Stimulated activated CD4-positive, alpha-beta T cell treated with anti-CD3 and anti-CD28 coated beads, TNF-alpha, amount 100 ng/mL, for 1 hour (primary cell): Measurements from ENCODE around the gene SNRPA.

Experiments
- DNase-seq, 3 donors: peaks; one replicate each; pipeline ENCODE4 v3.0.0-alpha.2; 2020; ENCODE audit warnings: low read depth in 3 of 3, low spot score in 1 of 3

SNRPA gene

GRCh38 chr19:40750874-40751537 lies at the start of gene SNRPA:
SNRPA (plus strand) TSS chr19:40751203; CDS start chr19:40751409, 206 bp downstream.
- DNase-seq, result peak; percentile 84 to 88 (median 85)

DNA sequence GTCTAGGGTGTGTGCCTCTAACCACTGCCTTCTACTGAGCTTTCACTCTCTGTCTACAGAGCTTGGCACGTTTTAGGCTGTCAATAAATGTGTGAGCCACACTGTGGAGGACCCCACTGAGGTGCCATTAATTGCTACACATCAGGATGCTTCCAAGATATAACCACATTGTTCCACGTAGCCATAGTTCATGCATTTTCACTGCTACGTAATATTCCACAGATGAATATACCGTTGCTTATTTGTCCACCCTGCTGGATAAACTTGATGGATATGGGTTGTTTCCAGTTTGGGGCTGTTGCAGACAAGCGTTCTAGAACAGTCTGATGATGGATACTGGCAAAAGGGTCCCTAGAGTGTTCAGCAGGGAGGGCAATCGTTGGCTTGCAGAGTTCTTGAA lies 49.2 kb upstream of the SNRPA start:
- DNase-seq, result no peak

DNA sequence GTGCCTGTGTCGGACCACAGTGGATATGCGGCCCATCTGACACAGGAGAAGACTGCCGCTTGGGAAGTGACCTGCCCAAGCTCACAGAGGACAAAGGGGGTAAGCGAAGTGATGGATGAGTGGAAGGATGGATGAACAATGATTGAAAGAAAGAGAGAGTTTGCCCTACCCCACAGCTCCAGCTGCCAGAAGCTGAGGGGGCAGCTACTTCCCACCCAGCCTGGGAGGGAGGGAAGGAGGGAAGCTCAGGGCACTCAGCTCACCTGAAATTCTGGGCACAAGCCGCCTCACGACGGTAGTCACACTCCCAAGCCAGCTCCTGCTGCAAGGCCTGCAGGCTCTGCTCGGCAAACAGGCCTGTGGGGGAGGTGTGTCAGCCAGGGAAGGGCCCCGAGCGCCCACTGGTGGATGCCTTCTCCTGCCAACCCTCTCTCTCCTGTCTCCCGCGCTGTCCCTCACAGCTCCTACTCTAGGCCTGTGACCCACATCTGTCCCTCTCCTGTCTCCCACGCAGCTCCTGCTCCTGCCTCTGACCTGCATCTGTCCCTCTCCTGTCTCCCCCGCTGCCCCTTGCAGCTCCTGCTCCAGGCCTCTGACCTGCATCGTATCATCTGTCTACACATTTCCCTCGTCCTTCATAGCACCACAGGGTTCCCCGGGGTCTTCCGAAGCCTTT lies 48.5 kb upstream of the SNRPA start:
- no peak for DNase-seq

DNA sequence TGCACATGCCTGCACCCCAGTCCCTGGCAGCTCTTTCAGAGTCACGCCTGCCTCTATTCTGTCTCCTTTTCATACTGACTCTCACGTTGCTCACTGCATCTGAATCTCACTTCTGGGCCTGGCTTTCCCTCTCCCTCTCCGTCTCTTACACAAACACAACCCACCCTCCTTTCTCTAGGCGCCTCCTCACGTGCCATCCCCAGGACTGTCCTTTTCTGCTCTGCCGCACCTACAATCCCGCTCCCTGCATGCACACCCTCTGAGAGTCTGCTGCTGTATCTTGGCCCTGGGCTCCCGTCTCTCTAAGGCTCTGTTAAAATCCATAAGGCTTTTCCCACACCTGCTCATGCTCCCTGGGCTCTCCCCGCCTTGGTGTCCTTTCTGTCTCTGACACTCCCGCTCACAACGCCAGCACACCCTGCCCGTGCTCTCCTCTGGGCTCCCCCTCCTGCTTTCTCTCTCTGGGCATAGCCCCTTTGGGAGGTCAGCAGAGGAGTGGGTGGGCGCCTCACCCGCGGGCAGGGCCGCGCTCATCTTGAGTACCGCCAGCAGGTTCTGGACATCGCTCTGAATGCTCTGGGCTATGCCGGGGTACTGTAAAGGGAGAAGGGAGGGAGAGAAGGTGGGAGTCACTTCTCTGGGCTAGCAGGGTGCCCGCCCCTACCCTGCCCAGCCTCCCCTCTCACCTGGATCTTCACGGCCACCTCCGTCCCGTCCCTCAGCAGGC lies 47.8 kb upstream of the SNRPA start:
- DNase-seq, result no peak

DNA sequence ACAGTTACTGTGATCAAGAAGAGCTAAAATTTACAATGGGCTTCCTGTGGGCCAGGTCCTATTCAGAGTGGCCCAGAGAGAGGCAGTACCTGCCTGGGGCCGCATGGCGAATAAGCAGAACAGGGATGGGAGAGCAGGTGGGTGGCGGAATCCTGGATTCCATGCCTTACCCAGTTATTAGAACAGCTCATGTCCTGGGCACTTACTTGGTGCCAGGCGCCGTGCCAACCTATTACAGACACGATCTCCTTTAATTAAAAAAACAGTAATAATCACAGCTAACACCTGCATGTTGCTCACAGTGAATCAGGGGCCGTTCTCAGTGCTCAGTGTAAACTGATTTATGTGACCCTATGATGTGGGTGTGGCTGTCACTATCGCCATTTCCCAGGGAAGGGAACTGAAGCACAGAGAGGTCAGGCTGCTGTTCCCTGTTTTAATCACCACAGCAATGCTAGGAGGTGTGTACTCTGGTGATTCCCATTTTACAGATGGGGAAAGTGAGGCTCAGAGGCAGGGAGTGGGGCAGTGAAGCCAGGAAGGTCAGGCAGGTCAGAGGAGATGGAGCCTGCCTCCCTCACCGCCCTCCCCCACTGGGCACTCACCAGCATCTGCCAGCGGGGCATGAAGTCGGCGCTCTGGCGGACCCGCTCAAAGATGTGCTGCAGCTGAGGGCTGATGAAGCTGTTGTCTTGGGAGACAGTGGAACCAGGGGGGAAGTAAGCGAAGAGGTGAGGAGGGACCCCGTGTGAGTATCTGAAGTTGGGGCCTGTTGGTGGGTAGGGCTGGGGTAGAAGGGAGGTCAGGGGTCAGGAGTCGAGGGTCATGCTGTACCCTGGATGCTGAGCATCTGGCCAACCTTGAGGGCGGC lies 46.3 kb upstream of the SNRPA start:
- DNase-seq, result no peak

GRCh38 chr19:40705362-40705651 lies 45.7 kb upstream of the SNRPA start:
- no peak for DNase-seq

GRCh38 chr19:40705950-40706619 lies 44.9 kb upstream of the SNRPA start:
- DNase-seq, result no peak

- no peak for DNase-seq
Measured at GRCh38 chr19:40707615-40708014, 43.4 kb upstream of the SNRPA start.

GRCh38 chr19:40709817-40710216 lies 41.2 kb upstream of the SNRPA start:
- DNase-seq, result no peak

- DNase-seq, result no peak
Measured at GRCh38 chr19:40713939-40714338, 37.1 kb upstream of the SNRPA start.

DNA sequence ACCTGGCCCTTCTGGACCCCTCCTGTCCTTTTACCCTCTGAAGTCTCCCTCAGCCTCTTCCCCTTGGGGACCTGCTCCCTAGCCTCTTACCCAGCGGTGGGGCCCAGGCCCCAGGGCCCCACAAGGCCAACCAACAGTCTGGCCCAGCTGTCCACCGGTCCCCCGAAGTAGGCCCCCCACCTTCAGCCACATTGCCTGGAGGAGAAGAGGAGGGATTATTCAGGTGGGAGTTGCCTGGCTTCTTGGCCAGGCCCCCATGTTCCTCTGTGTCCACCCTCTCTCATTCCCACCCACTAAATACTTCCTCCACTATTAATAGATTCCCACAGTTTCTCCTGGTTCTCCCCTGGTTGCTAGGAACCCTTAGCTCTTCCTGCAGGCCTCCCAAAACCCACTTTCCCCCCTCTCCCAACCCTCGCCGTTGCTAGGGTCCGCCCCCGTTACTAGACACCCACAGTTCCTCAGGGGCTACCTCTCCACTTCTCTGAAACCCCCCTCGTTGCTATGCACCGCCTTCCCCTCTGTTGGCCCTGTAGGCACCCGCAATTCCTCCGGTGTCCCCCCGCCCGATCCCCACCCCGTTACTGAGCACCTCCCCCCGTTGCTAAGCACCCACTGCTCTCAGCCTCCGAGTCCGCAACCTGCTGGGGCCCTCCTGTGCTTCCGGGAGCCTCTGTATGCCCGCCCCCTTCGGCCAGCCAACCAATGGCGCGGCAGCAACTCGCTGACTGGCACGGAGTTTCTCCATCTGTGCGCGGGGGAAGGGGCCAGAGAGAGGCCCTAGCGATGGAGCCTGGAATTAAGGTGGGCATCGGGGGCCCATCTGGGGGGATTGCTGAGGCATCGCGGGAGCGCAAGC lies 36.3 kb upstream of the SNRPA start:
- DNase-seq, result peak; percentile 77 to 89 (median 83)

GRCh38 chr19:40716031-40716481 lies 34.9 kb upstream of the SNRPA start:
- DNase-seq, result peak; percentile 48 to 49 (median 48)

DNA sequence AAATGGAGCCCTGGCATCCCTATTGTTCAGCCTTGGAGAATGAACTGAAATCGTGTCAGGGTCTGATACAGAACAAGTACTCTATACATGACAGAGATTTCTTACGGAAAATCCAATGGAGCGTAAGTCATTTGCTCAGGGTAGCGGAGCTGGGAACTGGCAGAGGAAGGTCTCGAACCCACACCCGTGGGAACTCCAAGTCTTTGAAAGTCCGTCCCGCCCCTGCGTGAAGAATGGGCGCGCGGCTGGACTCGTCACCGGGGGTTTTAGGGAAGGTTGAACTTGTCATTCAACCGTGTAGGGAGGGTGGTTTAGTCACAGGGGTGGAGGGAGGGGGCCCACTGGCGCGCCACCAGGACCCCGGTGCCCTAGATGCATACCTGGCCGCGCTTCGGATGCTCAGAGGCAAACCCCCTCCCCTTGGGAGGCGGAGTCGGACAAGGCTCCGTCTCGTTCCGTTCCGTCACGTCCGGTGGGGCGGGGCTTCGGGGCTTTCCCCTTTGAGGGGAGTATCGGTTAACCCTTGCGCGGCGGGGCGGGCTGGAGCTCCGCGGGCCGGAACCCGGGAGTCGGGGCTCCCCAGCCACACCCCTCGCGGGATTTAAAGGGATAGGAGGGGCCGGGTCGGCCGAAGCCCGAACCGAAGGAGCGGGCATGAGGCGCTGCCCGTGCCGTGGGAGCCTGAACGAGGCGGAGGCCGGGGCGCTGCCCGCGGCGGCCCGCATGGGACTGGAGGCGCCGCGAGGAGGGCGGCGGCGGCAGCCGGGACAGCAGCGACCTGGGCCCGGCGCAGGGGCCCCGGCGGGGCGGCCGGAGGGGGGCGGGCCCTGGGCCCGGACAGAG lies 34.3 kb upstream of the SNRPA start, which contains the start of the genes COQ8B and ITPKC:
COQ8B (minus strand) TSS at position 405 of the 843 bp plus-strand sequence. CDS start 2,254 bp downstream, outside the sequence.
ITPKC (plus strand) TSS at position 631 of the 843 bp plus-strand sequence; CDS start at position 655, 24 bp downstream.
- peak; percentile 98 to 100 (median 99) for DNase-seq

DNA sequence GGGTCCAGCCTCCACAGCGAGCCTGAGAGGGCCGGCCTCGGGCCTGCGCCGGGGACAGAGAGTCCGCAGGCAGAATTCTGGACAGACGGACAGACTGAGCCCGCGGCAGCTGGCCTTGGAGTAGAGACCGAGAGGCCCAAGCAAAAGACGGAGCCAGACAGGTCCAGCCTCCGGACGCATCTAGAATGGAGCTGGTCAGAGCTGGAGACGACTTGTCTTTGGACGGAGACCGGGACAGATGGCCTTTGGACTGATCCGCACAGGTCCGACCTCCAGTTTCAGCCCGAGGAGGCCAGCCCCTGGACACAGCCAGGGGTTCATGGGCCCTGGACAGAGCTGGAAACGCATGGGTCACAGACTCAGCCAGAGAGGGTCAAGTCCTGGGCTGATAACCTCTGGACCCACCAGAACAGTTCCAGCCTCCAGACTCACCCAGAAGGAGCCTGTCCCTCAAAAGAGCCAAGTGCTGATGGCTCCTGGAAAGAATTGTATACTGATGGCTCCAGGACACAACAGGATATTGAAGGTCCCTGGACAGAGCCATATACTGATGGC lies 33.6 kb upstream of the SNRPA start:
- DNase-seq, result no peak

DNA sequence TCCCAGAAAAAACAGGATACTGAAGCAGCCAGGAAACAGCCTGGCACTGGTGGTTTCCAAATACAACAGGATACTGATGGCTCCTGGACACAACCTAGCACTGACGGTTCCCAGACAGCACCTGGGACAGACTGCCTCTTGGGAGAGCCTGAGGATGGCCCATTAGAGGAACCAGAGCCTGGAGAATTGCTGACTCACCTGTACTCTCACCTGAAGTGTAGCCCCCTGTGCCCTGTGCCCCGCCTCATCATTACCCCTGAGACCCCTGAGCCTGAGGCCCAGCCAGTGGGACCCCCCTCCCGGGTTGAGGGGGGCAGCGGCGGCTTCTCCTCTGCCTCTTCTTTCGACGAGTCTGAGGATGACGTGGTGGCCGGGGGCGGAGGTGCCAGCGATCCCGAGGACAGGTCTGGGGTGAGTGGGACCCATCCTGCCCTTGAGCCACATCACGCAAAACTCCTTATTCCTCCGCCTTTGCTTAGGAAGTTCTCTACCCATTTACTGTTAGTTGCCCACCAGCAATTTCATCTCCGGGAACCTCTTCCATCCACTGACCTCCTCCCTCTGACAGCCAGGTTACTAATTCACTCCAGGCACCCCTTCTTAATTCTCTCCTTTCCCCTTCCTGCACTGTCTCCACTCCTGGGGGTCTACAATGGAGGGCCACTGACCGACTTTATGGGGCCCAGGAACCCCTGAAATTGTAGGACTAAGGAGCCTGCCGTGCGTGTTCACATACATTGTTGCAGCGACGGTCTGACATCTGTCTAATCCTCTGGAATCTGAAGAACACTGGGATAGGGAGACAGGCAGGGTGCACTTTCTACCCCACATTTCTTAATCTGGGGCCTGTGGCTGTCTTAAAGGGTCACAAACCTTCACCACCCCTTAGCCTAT lies 32.9 kb upstream of the SNRPA start:
- no peak for DNase-seq

GRCh38 chr19:40718774-40719391 lies 32.1 kb upstream of the SNRPA start:
- DNase-seq, result no peak

- DNase-seq, result no peak
Measured at GRCh38 chr19:40719414-40719894, 31.5 kb upstream of the SNRPA start.
